SK-N-SH (cell line): ENCODE results near the gene PHF21A. TPM values are rescaled to one million over a fixed set of nuclear protein-coding genes. Genes with fewer than 3 reads are reported as not detected.

Experiments used
- CTCF ChIA-PET: fragments of 300-600, 350-600 bp; formaldehyde crosslinking; extraction: SDS; loops from one replicate; lab custom pipeline; 2021; lab: Yijun Ruan, JAX
- POLR2A ChIA-PET: fragments of 350-600 bp; sonication (Branson Sonifier 250); formaldehyde crosslinking; extraction: SDS; loops from one replicate; lab custom pipeline; 2020; ENCODE audit warnings: antibody characterized with exemption, inconsistent platforms; lab: Yijun Ruan, JAX
- DNase-seq: peaks from one replicate; pipeline ENCODE4 v3.0.0; 2012
- H2AFZ ChIP-seq: fragments of 200-600 bp; sonication (generic); 2 replicates; pipeline ENCODE4 v1.8.1; 2016; ENCODE audit warnings: antibody characterized with exemption, mild to moderate bottlenecking, low read depth
- H3F3A ChIP-seq: fragments of 200-600 bp; sonication (generic); replicated peaks from 2 replicates; pipeline ENCODE3; 2016; ENCODE audit warnings: antibody characterized with exemption, mild to moderate bottlenecking; ENCODE audit not compliant: insufficient read depth
- H3K27ac ChIP-seq, 2 experiments: fragments of 200-500 bp in 1 of 2; fragments of 200-600 bp in 1 of 2; sonication (Bioruptor generic) in 1 of 2; sonication (generic), shearing (Covaris generic) in 1 of 2; 2 replicates each; pipeline versions ENCODE4 v1.5.1 to v1.6.1; 2014 to 2016; ENCODE audit warnings: low read depth in 2 of 2, inconsistent platforms in 1 of 2, low read length in 1 of 2, mild to moderate bottlenecking in 1 of 2, mixed read lengths in 1 of 2
- H3K27me3 ChIP-seq: fragments of 200-600 bp; sonication (generic), shearing (Covaris generic); 2 replicates; pipeline ENCODE4 v1.6.1; 2016; ENCODE audit warnings: mixed run types; ENCODE audit not compliant: insufficient read depth
- H3K36me3 ChIP-seq, 2 experiments: fragments of 200-500 bp in 1 of 2; fragments of 200-600 bp in 1 of 2; sonication (Bioruptor generic) in 1 of 2; sonication (generic) in 1 of 2; replicated peaks in 1 of 2; 2 replicates each; pipeline versions ENCODE3 to v1.5.1; 2014 to 2016; ENCODE audit warnings: low read length in 1 of 2, mild to moderate bottlenecking in 1 of 2; ENCODE audit not compliant: insufficient read depth in 2 of 2, control insufficient read depth in 1 of 2
- H3K4me1 ChIP-seq, 2 experiments: fragments of 200-500 bp in 1 of 2; fragments of 200-600 bp in 1 of 2; sonication (Bioruptor generic) in 1 of 2; sonication (generic), shearing (Covaris generic) in 1 of 2; 2 replicates each; pipeline versions ENCODE4 v1.5.1 to v1.6.1; 2014 to 2016; ENCODE audit warnings: low read depth in 1 of 2, low read length in 1 of 2, mixed run types in 1 of 2; ENCODE audit not compliant: insufficient read depth in 2 of 2, control insufficient read depth in 1 of 2
- H3K4me2 ChIP-seq: fragments of 200-600 bp; sonication (generic), shearing (Covaris generic); 2 replicates; pipeline ENCODE4 v1.6.1; 2017; ENCODE audit warnings: mixed run types
- H3K4me3 ChIP-seq, 2 experiments: fragments of 200-500 bp in 1 of 2; fragments of 200-600 bp in 1 of 2; sonication (Bioruptor generic) in 1 of 2; sonication (generic), shearing (Covaris generic) in 1 of 2; 2 replicates each; pipeline versions ENCODE4 v1.5.1 to v1.8.1; 2014 to 2016; ENCODE audit warnings: low read depth in 2 of 2, inconsistent platforms in 1 of 2, low read length in 1 of 2, mild to moderate bottlenecking in 1 of 2, mixed read lengths in 1 of 2, moderate library complexity in 1 of 2
- H3K79me2 ChIP-seq: fragments of 200-600 bp; sonication (generic); 2 replicates; pipeline ENCODE4 v1.8.1; 2017; ENCODE audit warnings: mild to moderate bottlenecking; ENCODE audit not compliant: insufficient read depth
- H3K9ac ChIP-seq: fragments of 200-600 bp; sonication (generic); 2 replicates; pipeline ENCODE4 v1.6.1; 2017; ENCODE audit warnings: mixed run types
- H3K9me2 ChIP-seq: fragments of 200-600 bp; sonication (generic); 2 replicates; pipeline ENCODE4 v1.6.1; 2017; ENCODE audit warnings: mixed run types
- H3K9me3 ChIP-seq: fragments of 200-600 bp; sonication (generic); 2 replicates; pipeline ENCODE4 v1.6.1; 2017; ENCODE audit warnings: mixed run types, mild to moderate bottlenecking, moderate library complexity
- H4K20me1 ChIP-seq: fragments of 200-600 bp; sonication (generic); 2 replicates; pipeline ENCODE4 v1.6.1; 2017; ENCODE audit warnings: mild to moderate bottlenecking, mixed run types; ENCODE audit not compliant: insufficient read depth
- CHD2 ChIP-seq: fragments of 150-350 bp; IDR thresholded peaks from 2 replicates; pipeline ENCODE4 v1.6.1; 2018; ENCODE audit warnings: low read length; ENCODE audit not compliant: partially characterized antibody
- CTCF ChIP-seq: fragments of 200-600 bp; sonication (generic); IDR thresholded peaks from 2 replicates; pipeline ENCODE4 v1.6.1; 2017; ENCODE audit warnings: antibody characterized with exemption, mild to moderate bottlenecking, moderate library complexity
- ELF1 ChIP-seq: IDR thresholded peaks from 2 replicates; pipeline ENCODE4 v1.4.0; 2012
- EP300 ChIP-seq, 2 experiments: IDR thresholded peaks; 2 replicates each; pipeline versions ENCODE4 v1.4.0 to v1.6.1; 2012; ENCODE audit warnings: borderline replicate concordance in 1 of 2, low read depth in 1 of 2, low read length in 1 of 2
- EZH2phosphoT487 ChIP-seq: fragments of 200-600 bp; sonication (generic); IDR thresholded peaks from 2 replicates; pipeline ENCODE4 v1.6.1; 2017; ENCODE audit warnings: low read depth, mixed run types, mild to moderate bottlenecking, antibody characterized with exemption, moderate library complexity, borderline replicate concordance
- FOXJ3 ChIP-seq: sonication (generic); formaldehyde crosslinking; IDR thresholded peaks from 2 replicates; pipeline ENCODE4 v1.5.1; 2020; ENCODE audit warnings: mild to moderate bottlenecking, missing genetic modification reagents
- FOXM1 ChIP-seq: IDR thresholded peaks from 2 replicates; pipeline ENCODE4 v1.4.0; 2012; ENCODE audit warnings: low read depth, mild to moderate bottlenecking
- IRF3 ChIP-seq: fragments of 150-350 bp; IDR thresholded peaks from 2 replicates; pipeline ENCODE4 v1.6.1; 2016; ENCODE audit warnings: mild to moderate bottlenecking, low read depth, low read length
- MAX ChIP-seq: IDR thresholded peaks from 2 replicates; pipeline ENCODE4 v1.4.0; 2012; ENCODE audit warnings: low read depth
- PBX3 ChIP-seq: IDR thresholded peaks from 2 replicates; pipeline ENCODE4; 2012
- RCOR1 ChIP-seq: fragments of 150-350 bp; IDR thresholded peaks from 2 replicates; pipeline ENCODE4 v1.6.1; 2017; ENCODE audit warnings: antibody characterized with exemption, low read length
- RFX5 ChIP-seq: IDR thresholded peaks from 2 replicates; pipeline ENCODE4 v1.6.1; 2012; ENCODE audit warnings: mild to moderate bottlenecking, improper control_type of control experiment, low read length
- SMC3 ChIP-seq: IDR thresholded peaks from 2 replicates; pipeline ENCODE4 v1.6.1; 2012; ENCODE audit warnings: low read depth, low read length, improper control_type of control experiment
- TCF12 ChIP-seq: IDR thresholded peaks from 2 replicates; pipeline ENCODE4 v1.4.0; 2012
- USF1 ChIP-seq: IDR thresholded peaks from 2 replicates; pipeline ENCODE4 v1.4.0; 2012; ENCODE audit warnings: low read depth, borderline replicate concordance
- ZBTB33 ChIP-seq: IDR thresholded peaks from 2 replicates; pipeline ENCODE4 v1.4.0; 2012; ENCODE audit warnings: low read depth, borderline replicate concordance
- WGBS: methylation state at CpG from one replicate; pipeline ENCODE4 v1.1.6; 2017; ENCODE audit warnings: low lambda C conversion rate; 5-methylcytosine and 5-hydroxymethylcytosine counted together
- polyA plus RNA-seq, 3 experiments: library from polyadenylated mRNA; depleted of rRNA; stranded (reverse); fragments of >200 nt; gene quantifications; 2 replicates each; pipeline ENCODE4 v1.2.3, GENCODE V29; 2012

PHF21A gene
- polyA plus RNA-seq, 1 of the 3 experiments (the other 2 are of a cell fraction): 18.8 TPM

- CTCF ChIA-PET: no interaction called here
Observed at GRCh38 chr11:45960387-45961095, 160.7 kb downstream of the PHF21A start.

More at GRCh38 chr11:45960387-45961095, 160.7 kb downstream of the PHF21A start:
- no peak for DNase-seq
- H3K27ac ChIP-seq: no peak overlapping the region
- H3F3A ChIP-seq: peaks cover 6% of the 10 kb centered on the region
- 93% methylated on average over 4 of the region's 4 CpGs for WGBS
- H4K20me1 ChIP-seq: no peaks in the 10 kb centered on the region
- no peaks in the 10 kb centered on the region for H3K27me3 ChIP-seq
- peaks cover 43 to 48% of the 10 kb centered on the region in 2 experiments for H3K36me3 ChIP-seq
- no peak overlapping the region for H3K4me3 ChIP-seq
- no peaks in the 10 kb centered on the region for H3K9me2 ChIP-seq
- no peak overlapping the region for H3K9ac ChIP-seq
- H3K4me2 ChIP-seq: no peak overlapping the region
- no peaks in the 10 kb centered on the region for H3K79me2 ChIP-seq
- no peak overlapping the region for H2AFZ ChIP-seq
- no peaks in the 10 kb centered on the region for H3K9me3 ChIP-seq
- TF ChIP-seq RFX5 (no peak), FOXJ3 (CRISPR knock-in tag) (no peak), USF1 (no peak), TCF12 (no peak), PBX3 (no peak), MAX (no peak), EZH2phosphoT487 (no peak), IRF3 (no peak), FOXM1 (no peak), RCOR1 (no peak), CTCF (no peak), CHD2 (no peak), ELF1 (no peak), SMC3 (no peak), ZBTB33 (no peak), EP300 (IDR thresholded peaks at IDR 0.05; ENCODE audit: borderline replicate concordance in 1 of 2, low read depth in 1 of 2, low read length in 1 of 2) (no peak)
- POLR2A ChIA-PET: no interaction called here
- no peaks in the 10 kb centered on the region; a peak in 1 of 4 replicates for H3K4me1 ChIP-seq
